ENCODE measurements around the gene PI4K2A.

DNA sequence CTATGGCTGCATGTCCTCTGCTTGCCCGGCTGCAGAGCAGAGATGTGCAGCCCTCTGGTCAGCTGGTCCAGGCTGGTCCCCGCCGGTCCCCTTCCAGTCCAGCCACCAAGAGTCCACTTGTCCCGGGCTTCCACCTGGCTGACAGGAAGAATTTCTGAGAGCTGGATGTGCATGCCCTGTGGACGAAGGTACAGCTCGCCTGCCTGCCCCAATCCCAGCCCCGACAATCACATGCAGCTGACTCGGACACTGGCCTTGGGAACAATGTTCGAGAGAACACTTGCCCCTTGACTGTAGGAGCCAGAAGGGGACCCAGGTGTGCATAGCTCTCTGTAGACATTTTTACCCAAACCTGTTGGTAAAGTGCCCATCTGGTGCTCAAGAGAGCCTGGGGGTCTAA is 34.8 kb downstream of the PI4K2A start:
- TF ChIP-seq POLR2A (IDR thresholded peaks at IDR 0.05) = no peak
- TF ChIP-seq, protein P1, sequence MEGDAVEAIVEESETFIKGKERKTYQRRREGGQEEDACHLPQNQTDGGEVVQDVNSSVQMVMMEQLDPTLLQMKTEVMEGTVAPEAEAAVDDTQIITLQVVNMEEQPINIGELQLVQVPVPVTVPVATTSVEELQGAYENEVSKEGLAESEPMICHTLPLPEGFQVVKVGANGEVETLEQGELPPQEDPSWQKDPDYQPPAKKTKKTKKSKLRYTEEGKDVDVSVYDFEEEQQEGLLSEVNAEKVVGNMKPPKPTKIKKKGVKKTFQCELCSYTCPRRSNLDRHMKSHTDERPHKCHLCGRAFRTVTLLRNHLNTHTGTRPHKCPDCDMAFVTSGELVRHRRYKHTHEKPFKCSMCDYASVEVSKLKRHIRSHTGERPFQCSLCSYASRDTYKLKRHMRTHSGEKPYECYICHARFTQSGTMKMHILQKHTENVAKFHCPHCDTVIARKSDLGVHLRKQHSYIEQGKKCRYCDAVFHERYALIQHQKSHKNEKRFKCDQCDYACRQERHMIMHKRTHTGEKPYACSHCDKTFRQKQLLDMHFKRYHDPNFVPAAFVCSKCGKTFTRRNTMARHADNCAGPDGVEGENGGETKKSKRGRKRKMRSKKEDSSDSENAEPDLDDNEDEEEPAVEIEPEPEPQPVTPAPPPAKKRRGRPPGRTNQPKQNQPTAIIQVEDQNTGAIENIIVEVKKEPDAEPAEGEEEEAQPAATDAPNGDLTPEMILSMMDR (IDR thresholded peaks at IDR 0.05) = no peak
